NCI-H1694 (cell line): ENCODE data around the gene GDF15.
"Not testable (repeated sequence)": the region's sequence is repeated elsewhere in the genome, so short reads cannot be mapped to it uniquely, and the experiment has no call there.

Source experiments
- DNase-seq: peaks from one replicate; lab custom pipeline; 2025; lab: John Stamatoyannopoulos, UW

GDF15 gene

GRCh38 chr19:18385675-18386542 is at the start of gene GDF15:
Gene GDF15 (plus strand): TSS chr19:18386158. CDS start chr19:18386190, 32 bp downstream.
- DNase-seq, result peak; percentile 21

DNA sequence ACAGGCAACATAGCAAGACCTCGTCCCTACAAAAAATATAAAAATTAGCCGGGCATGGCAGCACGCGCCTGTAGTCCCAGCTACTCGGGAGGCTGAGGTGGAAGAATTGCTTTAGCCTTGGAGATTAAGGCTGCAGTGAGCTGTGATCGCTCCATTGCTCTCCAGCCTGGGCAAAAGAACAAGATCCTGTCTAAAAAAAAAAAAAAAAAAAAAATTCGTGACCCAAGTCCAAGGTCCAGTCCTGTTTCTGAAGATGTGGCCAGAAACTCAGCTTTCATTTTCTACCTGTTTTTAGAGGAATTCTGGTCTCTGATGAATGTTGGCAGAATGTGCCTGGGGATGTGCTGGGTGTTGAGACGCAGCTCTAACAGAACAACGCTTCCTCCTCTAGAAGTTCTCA is 47.4 kb upstream of the GDF15 start:
- no peak for DNase-seq

DNA sequence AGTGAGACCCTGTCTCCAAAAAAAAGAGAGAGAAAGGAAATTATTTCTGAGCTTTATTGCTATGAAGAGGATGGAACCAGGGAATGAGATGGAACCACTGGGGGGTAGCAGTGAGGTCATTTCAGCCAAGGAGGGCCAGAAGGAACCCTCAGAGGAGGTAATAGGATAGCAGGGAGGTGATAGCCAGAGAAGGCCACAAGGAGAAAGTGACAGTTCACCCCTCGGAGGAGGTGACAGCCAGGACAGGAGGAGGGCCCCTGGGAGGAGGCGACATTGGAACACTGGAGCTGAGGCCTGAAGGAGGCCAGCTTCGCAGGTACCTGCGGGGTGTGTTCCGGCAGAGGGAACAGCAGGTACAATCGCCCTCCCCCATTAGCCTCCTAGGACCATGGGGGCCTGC is 46.2 kb upstream of the GDF15 start:
- DNase-seq, result no peak

- peak; percentile 29 for DNase-seq
These were observed 45.6 kb upstream of the GDF15 start, which contains the start of gene PGPEP1 for GRCh38 chr19:18340190-18340989. Gene PGPEP1 (plus strand): TSS chr19:18340598. CDS start chr19:18340682, 84 bp downstream.

GRCh38 chr19:18340990-18341868 is 44.7 kb upstream of the GDF15 start:
- DNase-seq, result peak; percentile 10

DNA sequence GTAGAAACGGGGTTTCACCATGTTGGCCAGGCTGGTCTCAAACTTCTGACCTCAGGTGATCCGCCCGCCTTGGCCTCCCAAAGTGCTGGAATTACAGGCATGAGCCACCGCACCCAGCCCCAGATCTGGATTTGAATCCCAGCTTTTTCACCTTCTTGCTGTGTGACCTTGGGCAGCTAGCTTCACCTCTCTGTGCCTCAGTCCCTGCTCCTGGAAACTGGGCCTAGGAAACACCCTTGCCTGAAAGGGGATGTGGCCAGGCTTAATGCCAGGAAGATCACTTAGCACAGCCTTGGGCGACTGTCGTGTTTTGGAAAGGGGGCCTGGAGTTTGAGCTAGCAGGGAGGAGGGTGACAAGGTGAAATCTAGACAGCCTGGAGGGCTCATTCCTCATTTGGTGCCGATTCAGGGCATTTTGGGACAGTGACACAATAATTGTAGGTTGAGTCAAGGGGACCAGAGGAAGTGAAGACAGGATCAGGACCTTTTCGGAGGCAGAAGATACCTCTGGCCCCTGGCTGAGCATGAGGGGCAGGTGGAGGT is 43.8 kb upstream of the GDF15 start:
- no peak for DNase-seq

GRCh38 chr19:18344582-18344950 is 41.4 kb upstream of the GDF15 start:
- DNase-seq, result no peak

DNA sequence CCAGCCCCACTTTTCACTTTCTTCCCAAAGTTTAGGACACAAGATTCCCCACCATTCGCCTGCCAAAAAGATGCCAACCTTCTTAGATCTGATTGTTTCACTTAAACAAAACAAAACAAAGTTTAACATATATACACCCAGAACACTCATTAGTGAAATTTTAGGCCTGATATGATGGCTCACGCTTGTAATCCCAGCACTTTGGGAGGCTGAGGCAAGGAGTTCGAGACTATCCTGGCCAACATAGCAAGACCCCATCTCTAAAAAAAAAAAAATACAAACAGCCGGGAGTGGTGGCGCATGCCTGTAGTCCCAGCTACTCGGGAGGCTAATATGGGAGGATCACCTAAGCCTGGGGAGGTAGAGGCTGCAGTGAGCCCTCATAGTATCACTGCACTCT is 40.7 kb upstream of the GDF15 start:
- DNase-seq, result no peak

DNA sequence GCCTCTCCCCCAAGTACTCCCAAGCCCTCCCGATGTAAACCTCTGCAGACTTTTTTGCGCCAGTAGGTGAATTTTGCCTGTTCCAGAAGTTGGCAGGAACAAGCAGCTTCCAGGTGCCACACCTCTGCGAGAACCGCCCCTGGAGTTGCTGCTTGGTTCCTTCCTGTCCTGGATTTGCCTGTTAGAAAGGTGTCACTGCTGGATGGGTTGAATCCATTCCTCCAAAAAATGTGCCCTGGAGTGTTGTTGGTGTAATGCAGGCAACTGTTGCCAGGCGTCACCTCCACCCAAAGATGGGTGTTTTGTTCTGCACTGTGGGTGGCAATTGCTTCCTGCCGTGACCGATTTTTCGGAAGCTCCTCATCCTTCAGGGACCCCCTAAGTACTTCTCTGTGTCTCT is 39.9 kb upstream of the GDF15 start:
- DNase-seq, result no peak

DNA sequence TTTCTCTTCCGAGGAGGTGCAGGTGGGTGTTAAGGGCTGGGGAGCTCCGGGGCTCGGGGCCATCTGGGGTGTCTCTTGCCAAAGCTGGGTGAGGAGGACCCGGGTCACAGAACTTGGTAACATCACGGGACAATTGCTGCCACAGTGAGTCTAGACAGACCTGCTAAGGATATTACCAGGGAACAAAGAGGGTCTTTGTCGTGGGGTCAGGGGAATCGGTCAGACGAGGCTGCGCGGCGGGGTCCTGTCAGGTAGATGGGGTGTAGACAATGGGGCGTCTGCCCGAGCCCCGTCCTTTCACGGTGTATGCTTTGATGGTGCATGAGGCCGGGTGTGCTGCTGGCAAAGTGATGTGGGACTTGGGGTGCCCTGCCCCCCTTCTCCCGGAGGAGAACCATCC is 37.8 kb upstream of the GDF15 start:
- DNase-seq, result no peak

- DNase-seq, result not testable (repeated sequence)
These were observed 37.1 kb upstream of the GDF15 start for GRCh38 chr19:18348818-18349339.

- DNase-seq, result peak; percentile 28
These were observed 36.3 kb upstream of the GDF15 start for GRCh38 chr19:18349524-18350128.

GRCh38 chr19:18350490-18350889 is 35.5 kb upstream of the GDF15 start:
- no peak for DNase-seq

- no peak for DNase-seq
These were observed 34.4 kb upstream of the GDF15 start for GRCh38 chr19:18351544-18351943.

GRCh38 chr19:18353378-18354005 is 32.5 kb upstream of the GDF15 start:
- no peak for DNase-seq

DNA sequence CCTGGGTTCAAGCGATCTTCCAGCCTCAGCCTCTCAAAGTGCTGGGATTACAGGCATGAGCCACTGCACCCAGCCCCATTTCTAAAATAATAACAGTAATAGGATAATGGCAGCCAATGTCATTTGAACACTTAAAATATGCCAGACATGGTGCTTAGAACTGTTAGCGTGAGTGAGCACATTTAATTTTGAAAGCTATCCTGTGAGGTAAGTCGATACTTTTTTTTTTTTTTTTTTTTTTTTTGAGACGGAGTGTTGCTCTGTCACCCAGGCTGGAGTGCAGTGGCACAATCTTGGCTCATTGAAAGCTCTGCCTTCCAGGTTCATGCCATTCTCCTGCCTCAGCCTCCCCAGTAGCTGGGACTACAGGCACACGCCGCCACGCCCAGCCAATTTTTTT is 31.2 kb upstream of the GDF15 start:
- DNase-seq, result not testable (repeated sequence)

DNA sequence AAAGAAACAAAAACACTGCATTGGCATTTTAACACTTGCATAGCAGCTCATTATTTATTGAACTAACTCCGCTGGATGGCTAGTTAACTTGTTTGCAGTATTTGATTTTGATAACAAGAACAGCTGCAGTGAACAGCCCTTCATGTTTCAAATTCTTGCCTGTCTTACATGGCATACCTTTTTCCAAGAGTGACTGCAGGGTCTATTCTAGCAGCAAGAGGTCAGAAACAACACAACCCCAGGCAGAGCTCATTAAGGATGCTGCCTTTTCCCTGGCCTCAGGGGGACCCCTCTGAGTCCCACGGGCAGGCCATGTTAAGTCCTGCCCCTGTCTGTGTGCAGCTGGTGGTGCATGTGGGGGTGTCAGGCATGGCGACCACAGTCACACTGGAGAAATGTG is 28.9 kb upstream of the GDF15 start:
- DNase-seq, result no peak

DNA sequence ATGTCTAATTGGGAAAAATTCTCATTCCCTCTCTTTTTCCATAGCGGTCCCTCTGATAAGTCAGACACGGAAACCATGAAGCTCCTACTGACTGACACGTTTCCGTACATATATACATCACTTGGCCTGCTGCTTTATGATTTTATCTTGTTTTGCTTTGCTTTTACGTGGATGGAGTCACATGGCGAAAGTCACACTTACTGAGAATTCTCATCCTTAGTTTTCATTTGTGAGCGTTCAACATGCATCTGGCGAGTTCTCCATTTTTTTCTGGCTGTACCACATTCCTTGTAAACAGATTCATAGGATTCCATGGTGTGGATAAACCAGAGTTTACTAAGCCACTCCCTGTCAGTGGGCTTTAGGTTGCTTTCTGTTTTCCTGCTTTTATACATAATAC is 24.3 kb upstream of the GDF15 start:
- no peak for DNase-seq

DNA sequence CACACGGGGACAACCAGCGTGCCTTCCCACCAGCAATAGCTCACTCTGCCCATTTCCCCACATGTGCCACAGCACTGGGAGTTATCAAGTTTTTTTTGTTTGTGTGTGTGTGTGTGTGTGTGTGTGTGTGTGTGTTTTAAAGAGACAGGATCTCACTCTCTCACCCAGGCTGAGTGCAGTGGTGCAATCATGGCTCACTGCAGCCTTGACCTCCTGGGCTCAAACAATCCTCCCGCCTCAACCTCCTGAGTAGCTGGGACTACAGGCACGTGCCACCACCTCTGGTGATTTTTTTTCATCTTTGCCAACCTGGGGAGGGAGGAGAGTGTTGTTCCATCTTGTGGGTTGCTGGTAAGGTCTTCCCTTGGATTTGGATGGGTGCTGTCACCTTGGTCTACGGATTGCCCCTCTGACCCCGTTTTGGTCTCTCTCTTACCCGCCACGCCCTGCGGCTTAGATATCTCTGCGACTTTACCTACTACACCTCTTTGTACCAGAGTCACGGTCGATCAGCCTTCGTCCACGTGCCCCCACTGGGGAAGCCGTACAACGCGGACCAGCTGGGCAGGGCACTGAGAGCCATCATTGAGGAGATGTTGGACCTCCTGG is 22.9 kb upstream of the GDF15 start:
- DNase-seq, result no peak

DNA sequence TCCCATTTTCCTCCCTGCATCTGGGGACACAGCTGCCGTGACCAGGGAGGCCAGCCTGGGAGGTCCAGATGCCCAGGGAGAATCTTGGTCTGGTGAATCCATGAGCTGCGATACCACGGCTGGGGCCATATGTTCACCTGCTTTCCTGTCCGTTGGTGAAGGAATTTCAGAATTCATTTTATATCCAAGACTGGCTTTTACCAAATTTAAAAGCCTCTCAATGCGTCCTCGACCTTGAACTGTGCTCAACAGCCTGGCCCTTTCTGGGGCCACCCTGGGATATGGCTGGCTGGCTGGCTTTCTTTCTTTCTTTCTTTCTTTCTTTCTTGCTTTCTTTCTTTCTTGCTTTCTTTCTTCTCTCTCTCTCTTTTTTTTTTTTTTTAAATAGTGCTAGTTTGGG is 22.2 kb upstream of the GDF15 start:
- DNase-seq, result no peak
